Measurements from ENCODE around the gene AHDC1. TPM values are rescaled to one million over a fixed set of nuclear protein-coding genes. Genes with fewer than 3 reads are reported as not detected.
A peak's percentile ranks its signal among the peaks of the same experiment; 100 is the strongest.
"Not testable (repeated sequence)": the region's sequence is repeated elsewhere in the genome, so short reads cannot be mapped to it uniquely, and the experiment has no call there.

The AHDC1 gene
- 10 to 100 TPM; 54.5 to 58.3 TPM for total RNA-seq
- long read RNA-seq, donor 1, partial matches to known transcripts = 11 of 16 reads
- long read RNA-seq, donor 1, other reads (novel, unspliced or antisense) = 5 of 16 reads
- long read RNA-seq, donor 2, partial matches to known transcripts = 12 of 13 reads
- long read RNA-seq, donor 2, other reads (novel, unspliced or antisense) = 0 of 13 reads

GRCh38 chr1:27603681-27604578, at the start of gene AHDC1:
Gene AHDC1 (minus strand): TSS chr1:27604144. CDS start chr1:27552115, 52,029 bp downstream.
- peak; percentile 97 for DNase-seq (ENCODE audit: low spot score)
- intact Hi-C loops (cut with DNase I) = loop anchor here (2.0 to 10.0 kb wide), 6 partner anchors 47 to 299 kb away; no protein-coding TSS in a partner anchor

- no peak for DNase-seq (ENCODE audit: low spot score)
- intact Hi-C loops (cut with DNase I) = no loop called here
Observed at GRCh38 chr1:27652111-27652864, 48.3 kb upstream of the AHDC1 start.

- no peak for DNase-seq (ENCODE audit: low spot score)
- intact Hi-C loops (cut with DNase I) = no loop called here
Observed at GRCh38 chr1:27650539-27651175, 46.7 kb upstream of the AHDC1 start.

- no peak for DNase-seq (ENCODE audit: low spot score)
- intact Hi-C loops (cut with DNase I) = no loop called here
Observed at GRCh38 chr1:27650171-27650538, 46.2 kb upstream of the AHDC1 start.

- intact Hi-C loops (cut with DNase I) = loop anchor here in 1 of 2 donors (5.0 kb wide), 1 partner anchor 37 kb away; no protein-coding TSS in a partner anchor
- no peak for DNase-seq (ENCODE audit: low spot score)
Observed at GRCh38 chr1:27649306-27649635, 45.3 kb upstream of the AHDC1 start.

- intact Hi-C loops (cut with DNase I) = loop anchor here in 1 of 2 donors (5.0 kb wide), 1 partner anchor 36 kb away; no protein-coding TSS in a partner anchor
- no peak for DNase-seq (ENCODE audit: low spot score)
Observed at GRCh38 chr1:27648602-27649305, 44.8 kb upstream of the AHDC1 start.

GRCh38 chr1:27647328-27647727, 43.4 kb upstream of the AHDC1 start:
- DNase-seq (ENCODE audit: low spot score) = no peak
- intact Hi-C loops (cut with DNase I) = loop anchor here in 1 of 2 donors (5.0 kb wide), 1 partner anchor 35 kb away; no protein-coding TSS in a partner anchor

- intact Hi-C loops (cut with DNase I) = loop anchor here in 1 of 2 donors (5.0 kb wide), 1 partner anchor 34 kb away; no protein-coding TSS in a partner anchor
- DNase-seq (ENCODE audit: low spot score) = no peak
Observed at GRCh38 chr1:27646676-27647075, 42.7 kb upstream of the AHDC1 start.

GRCh38 chr1:27645071-27645415, 41.1 kb upstream of the AHDC1 start:
- no peak for DNase-seq (ENCODE audit: low spot score)
- intact Hi-C loops (cut with DNase I) = loop anchor here in 1 of 2 donors (5.0 kb wide), 1 partner anchor 33 kb away; no protein-coding TSS in a partner anchor

- intact Hi-C loops (cut with DNase I) = loop anchor here in 1 of 2 donors (5.0 kb wide), 2 partner anchors 32 to 278 kb away; no protein-coding TSS in a partner anchor
- no peak for DNase-seq (ENCODE audit: low spot score)
Observed at GRCh38 chr1:27644369-27645070, 40.6 kb upstream of the AHDC1 start.

- DNase-seq (ENCODE audit: low spot score) = no peak
- intact Hi-C loops (cut with DNase I) = loop anchor here in 1 of 2 donors (1.0 to 5.0 kb wide), 2 partner anchors 20 to 279 kb away; no protein-coding TSS in a partner anchor
Observed at GRCh38 chr1:27643600-27644368, 39.8 kb upstream of the AHDC1 start.

- DNase-seq (ENCODE audit: low spot score) = not testable (repeated sequence)
- intact Hi-C loops (cut with DNase I) = loop anchor here in 1 of 2 donors (5.0 kb wide), 1 partner anchor 282 kb away; no protein-coding TSS in a partner anchor
Observed at GRCh38 chr1:27640514-27640913, 36.6 kb upstream of the AHDC1 start.

GRCh38 chr1:27638805-27639204, 34.9 kb upstream of the AHDC1 start:
- no peak for DNase-seq (ENCODE audit: low spot score)
- intact Hi-C loops (cut with DNase I) = no loop called here

GRCh38 chr1:27638047-27638734, 34.2 kb upstream of the AHDC1 start:
- intact Hi-C loops (cut with DNase I) = no loop called here
- no peak for DNase-seq (ENCODE audit: low spot score)

GRCh38 chr1:27635396-27636142, 31.6 kb upstream of the AHDC1 start:
- DNase-seq (ENCODE audit: low spot score) = no peak
- intact Hi-C loops (cut with DNase I) = loop anchor here in 1 of 2 donors (1.0 kb wide), 1 partner anchor 9 kb away; no protein-coding TSS in a partner anchor

GRCh38 chr1:27634985-27635367, 31.0 kb upstream of the AHDC1 start, which contains the start of gene FGR:
Gene FGR (minus strand): TSS chr1:27635185. CDS start chr1:27623916, 11,269 bp downstream.
- DNase-seq (ENCODE audit: low spot score) = peak; percentile 89
- intact Hi-C loops (cut with DNase I) = loop anchor here in 1 of 2 donors (1.0 kb wide), 1 partner anchor 9 kb away; no protein-coding TSS in a partner anchor

Measured in posterior vena cava (tissue), 2 donors.